ENCODE results near the gene DNAJC8. TPM values are rescaled to one million over a fixed set of nuclear protein-coding genes. Genes with fewer than 3 reads are reported as not detected.

The DNAJC8 gene
- total and polyA plus RNA-seq, 10 of the 15 experiments (the other 5 are each of a cell fraction or from before 2014, with no cell fraction given) = 91.2 to 296 (median 152) TPM

DNA sequence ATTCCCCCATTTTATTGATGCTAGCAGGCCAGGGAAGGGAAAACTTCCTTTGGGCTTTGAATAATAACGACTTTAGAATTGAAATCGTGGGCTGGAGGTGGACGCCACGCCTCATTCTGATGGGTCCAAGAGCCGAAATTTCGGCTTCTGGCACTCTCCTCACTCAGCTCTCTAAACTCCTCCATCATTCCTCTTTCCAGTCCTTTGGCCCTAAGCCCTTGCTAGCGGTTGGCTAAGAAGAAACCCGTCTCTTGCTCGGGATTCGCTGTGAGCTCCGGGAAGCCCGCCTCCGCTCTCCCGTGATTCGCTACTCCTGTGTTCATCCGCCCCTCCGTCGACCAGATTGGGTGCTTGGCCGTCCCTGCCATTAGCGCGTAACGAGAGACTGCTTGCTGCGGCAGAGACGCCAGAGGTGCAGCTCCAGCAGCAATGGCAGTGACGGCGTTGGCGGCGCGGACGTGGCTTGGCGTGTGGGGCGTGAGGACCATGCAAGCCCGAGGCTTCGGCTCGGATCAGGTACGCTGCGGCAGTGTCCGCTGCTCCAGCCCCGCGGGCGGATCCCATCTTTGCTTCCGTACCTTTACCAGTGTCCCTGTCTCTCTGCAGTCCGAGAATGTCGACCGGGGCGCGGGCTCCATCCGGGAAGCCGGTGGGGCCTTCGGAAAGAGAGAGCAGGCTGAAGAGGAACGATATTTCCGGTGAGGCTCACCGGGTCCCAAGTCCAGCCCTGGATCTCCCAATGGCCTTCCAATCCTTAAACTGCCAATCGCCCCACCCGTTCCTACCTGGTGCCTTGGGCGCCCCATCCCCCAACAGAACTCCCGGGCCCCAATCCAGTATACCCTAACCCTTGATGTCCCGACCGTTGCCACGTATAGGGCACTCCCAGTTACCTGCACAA is 3.2 kb upstream of the DNAJC8 start, which contains the start of gene ATP5IF1 (continued):
- TF ChIP-seq MTA2 (IDR thresholded peaks at IDR 0.05; ENCODE audit: low read depth) = no peak
- TF ChIP-seq, protein P1, sequence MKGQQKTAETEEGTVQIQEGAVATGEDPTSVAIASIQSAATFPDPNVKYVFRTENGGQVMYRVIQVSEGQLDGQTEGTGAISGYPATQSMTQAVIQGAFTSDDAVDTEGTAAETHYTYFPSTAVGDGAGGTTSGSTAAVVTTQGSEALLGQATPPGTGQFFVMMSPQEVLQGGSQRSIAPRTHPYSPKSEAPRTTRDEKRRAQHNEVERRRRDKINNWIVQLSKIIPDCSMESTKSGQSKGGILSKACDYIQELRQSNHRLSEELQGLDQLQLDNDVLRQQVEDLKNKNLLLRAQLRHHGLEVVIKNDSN (IDR thresholded peaks at IDR 0.05; ENCODE audit: borderline replicate concordance, extremely low read length, insufficient read depth, low read depth, low read length) = no peak
- TF ChIP-seq ZNF207 (IDR thresholded peaks at IDR 0.05; ENCODE audit: borderline replicate concordance) = no peak
- TF ChIP-seq NR2C2 (IDR thresholded peaks at IDR 0.05; ENCODE audit: borderline replicate concordance, control insufficient read depth, insufficient read length, low read depth) = no peak
- no peak for TF ChIP-seq RAD21 (IDR thresholded peaks at IDR 0.05; ENCODE audit: insufficient read depth, low read depth, low read length)
- no peak for TF ChIP-seq EGR1 (IDR thresholded peaks at IDR 0.05; ENCODE audit: borderline replicate concordance in 1 of 2, low read depth in 2 of 2, low read length in 2 of 2)
- no peak for TF ChIP-seq SKIL (IDR thresholded peaks at IDR 0.05; ENCODE audit: low read depth, poor library complexity, severe bottlenecking)
- no peak for TF ChIP-seq MEF2A (IDR thresholded peaks at IDR 0.05; ENCODE audit: insufficient read depth, low read depth, low read length)
- no peak for TF ChIP-seq HDAC2 (IDR thresholded peaks at IDR 0.05)
- TF ChIP-seq MTA3 (IDR thresholded peaks at IDR 0.05; ENCODE audit: borderline replicate concordance, low read length) = no peak
- peak; percentile 85; the same call in 1 of the 2 replicates for TF ChIP-seq HDGF (IDR thresholded peaks at IDR 0.05)
- TF ChIP-seq, protein P2, sequence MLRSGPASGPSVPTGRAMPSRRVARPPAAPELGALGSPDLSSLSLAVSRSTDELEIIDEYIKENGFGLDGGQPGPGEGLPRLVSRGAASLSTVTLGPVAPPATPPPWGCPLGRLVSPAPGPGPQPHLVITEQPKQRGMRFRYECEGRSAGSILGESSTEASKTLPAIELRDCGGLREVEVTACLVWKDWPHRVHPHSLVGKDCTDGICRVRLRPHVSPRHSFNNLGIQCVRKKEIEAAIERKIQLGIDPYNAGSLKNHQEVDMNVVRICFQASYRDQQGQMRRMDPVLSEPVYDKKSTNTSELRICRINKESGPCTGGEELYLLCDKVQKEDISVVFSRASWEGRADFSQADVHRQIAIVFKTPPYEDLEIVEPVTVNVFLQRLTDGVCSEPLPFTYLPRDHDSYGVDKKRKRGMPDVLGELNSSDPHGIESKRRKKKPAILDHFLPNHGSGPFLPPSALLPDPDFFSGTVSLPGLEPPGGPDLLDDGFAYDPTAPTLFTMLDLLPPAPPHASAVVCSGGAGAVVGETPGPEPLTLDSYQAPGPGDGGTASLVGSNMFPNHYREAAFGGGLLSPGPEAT (IDR thresholded peaks at IDR 0.05; ENCODE audit: low read depth) = peak; percentile 92
- peak; percentile 20; the same call in 1 of the 2 replicates for TF ChIP-seq RUNX3 (IDR thresholded peaks at IDR 0.05; ENCODE audit: low read length)
- TF ChIP-seq CHD1 (IDR thresholded peaks at IDR 0.05; ENCODE audit: low read depth, low read length) = no peak
- no peak for TF ChIP-seq ZNF274 (IDR thresholded peaks at IDR 0.05; ENCODE audit: insufficient read depth, insufficient read length)
- no peak for TF ChIP-seq USF2 (IDR thresholded peaks at IDR 0.05; ENCODE audit: borderline replicate concordance, low read depth, low read length)
- no peak for TF ChIP-seq MYB (IDR thresholded peaks at IDR 0.05; ENCODE audit: borderline replicate concordance, low read depth, low read length)
- no peak for TF ChIP-seq YBX1 (IDR thresholded peaks at IDR 0.05)
- TF ChIP-seq, protein P3, sequence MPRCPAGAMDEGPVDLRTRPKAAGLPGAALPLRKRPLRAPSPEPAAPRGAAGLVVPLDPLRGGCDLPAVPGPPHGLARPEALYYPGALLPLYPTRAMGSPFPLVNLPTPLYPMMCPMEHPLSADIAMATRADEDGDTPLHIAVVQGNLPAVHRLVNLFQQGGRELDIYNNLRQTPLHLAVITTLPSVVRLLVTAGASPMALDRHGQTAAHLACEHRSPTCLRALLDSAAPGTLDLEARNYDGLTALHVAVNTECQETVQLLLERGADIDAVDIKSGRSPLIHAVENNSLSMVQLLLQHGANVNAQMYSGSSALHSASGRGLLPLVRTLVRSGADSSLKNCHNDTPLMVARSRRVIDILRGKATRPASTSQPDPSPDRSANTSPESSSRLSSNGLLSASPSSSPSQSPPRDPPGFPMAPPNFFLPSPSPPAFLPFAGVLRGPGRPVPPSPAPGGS (IDR thresholded peaks at IDR 0.05; ENCODE audit: borderline replicate concordance, insufficient read depth, low read depth, low read length, poor library complexity, severe bottlenecking) = peak; percentile 43

Measured in GM12878 (cell line).